ENCODE results near the gene ATP10A.

- no peak for TF ChIP-seq CTCF (IDR thresholded peaks at IDR 0.05; ENCODE audit: poor library complexity, severe bottlenecking)
- TF ChIP-seq POLR2AphosphoS5 (IDR thresholded peaks at IDR 0.05), result no peak
- no peak for TF ChIP-seq EZH2 (IDR thresholded peaks at IDR 0.05; ENCODE audit: borderline replicate concordance, insufficient read depth, low read length, poor library complexity, severe bottlenecking)
- TF ChIP-seq EP300 (conservative IDR thresholded peaks at IDR 0.05; ENCODE audit: poor library complexity, severe bottlenecking), result no peak
- no peak for TF ChIP-seq MXI1 (conservative IDR thresholded peaks at IDR 0.05; ENCODE audit: poor library complexity, severe bottlenecking)
- no peak for TF ChIP-seq REST (IDR thresholded peaks at IDR 0.05; ENCODE audit: borderline replicate concordance)
- no peak for TF ChIP-seq TAF1 (IDR thresholded peaks at IDR 0.05; ENCODE audit: low read depth)
These were observed 128.3 kb downstream of the ATP10A start for GRCh38 chr15:25734680-25735355.

Measured in neural cell (in vitro differentiated cells).